Measurements from ENCODE around the gene NKAIN4. TPM values are rescaled to one million over a fixed set of nuclear protein-coding genes. Genes with fewer than 3 reads are reported as not detected.

The NKAIN4 gene
- total and polyA plus RNA-seq, 4 donors: not detected

- Histone ChIP-seq H3K27ac (ENCODE audit: low read depth in 1 of 2, low read length in 2 of 2) (no peak overlapping the region), H3K9me3 (ENCODE audit: control insufficient read depth, low read length) (no peaks in the 10 kb centered on the region), H3K4me1 (ENCODE audit: control insufficient read depth in 1 of 2, insufficient read depth in 2 of 2, low read length in 2 of 2) (no peaks in the 10 kb centered on the region), H3K27me3 (ENCODE audit: control insufficient read depth in 1 of 2, insufficient read depth in 2 of 2, low read length in 1 of 2) (no peaks in the 10 kb centered on the region), H3K36me3 (ENCODE audit: control insufficient read depth in 1 of 2, insufficient read depth in 2 of 2, low read length in 1 of 2) (no peaks in the 10 kb centered on the region), H3K4me3 (ENCODE audit: low read length in 2 of 2) (no peak overlapping the region)
- intact Hi-C loops (cut with DNase I): no loop called here
- ATAC-seq (ENCODE audit: low FRiP score): no peak
- WGBS, 2 donors: 78 to 83% methylated on average over 13 of the region's 13 CpGs
- no peak for DNase-seq
Measured at GRCh38 chr20:63218701-63219446, 35.4 kb downstream of the NKAIN4 start.

- Histone ChIP-seq H3K36me3 (ENCODE audit: control insufficient read depth in 1 of 2, insufficient read depth in 2 of 2, low read length in 1 of 2) (no peaks in the 10 kb centered on the region), H3K9me3 (ENCODE audit: control insufficient read depth, low read length) (no peaks in the 10 kb centered on the region), H3K27me3 (ENCODE audit: control insufficient read depth in 1 of 2, insufficient read depth in 2 of 2, low read length in 1 of 2) (no peaks in the 10 kb centered on the region), H3K4me3 (ENCODE audit: low read length in 2 of 2) (no peak overlapping the region), H3K4me1 (ENCODE audit: control insufficient read depth in 1 of 2, insufficient read depth in 2 of 2, low read length in 2 of 2) (no peaks in the 10 kb centered on the region), H3K27ac (ENCODE audit: low read depth in 1 of 2, low read length in 2 of 2) (no peak overlapping the region)
- ATAC-seq (ENCODE audit: low FRiP score) (no peak), DNase-seq (no peak)
- WGBS, 2 donors: 78 to 81% methylated on average over 7 of the region's 7 CpGs
- intact Hi-C loops (cut with DNase I): no loop called here
Measured at GRCh38 chr20:63217706-63218105, 36.6 kb downstream of the NKAIN4 start.

- intact Hi-C loops (cut with DNase I): no loop called here
- Histone ChIP-seq H3K36me3 (ENCODE audit: control insufficient read depth in 1 of 2, insufficient read depth in 2 of 2, low read length in 1 of 2) (peaks cover 0 to 2% of the 10 kb centered on the region in 2 donors), H3K27me3 (ENCODE audit: control insufficient read depth in 1 of 2, insufficient read depth in 2 of 2, low read length in 1 of 2) (no peaks in the 10 kb centered on the region), H3K27ac (ENCODE audit: low read depth in 1 of 2, low read length in 2 of 2) (no peak overlapping the region), H3K4me3 (ENCODE audit: low read length in 2 of 2) (peak overlapping the region in 1 of 2 donors; percentile 69), H3K9me3 (ENCODE audit: control insufficient read depth, low read length) (no peaks in the 10 kb centered on the region), H3K4me1 (ENCODE audit: control insufficient read depth in 1 of 2, insufficient read depth in 2 of 2, low read length in 2 of 2) (no peaks in the 10 kb centered on the region)
- WGBS, 2 donors: 77 to 80% methylated on average over 13 of the region's 13 CpGs
- no peak for ATAC-seq (ENCODE audit: low FRiP score)
- no peak for DNase-seq
Measured at GRCh38 chr20:63216849-63217471, 37.3 kb downstream of the NKAIN4 start.

- intact Hi-C loops (cut with DNase I): no loop called here
- no peaks in the 10 kb centered on the region for H3K9me3 ChIP-seq (ENCODE audit: control insufficient read depth, low read length)
- peak; percentile 98 for DNase-seq
- ATAC-seq (ENCODE audit: low FRiP score): peak; percentile 96
- WGBS, 2 donors: 1% methylated on average over 61 to 96 of the region's 96 CpGs
- peaks cover 0 to 2% of the 10 kb centered on the region in 2 donors for H3K36me3 ChIP-seq (ENCODE audit: control insufficient read depth in 1 of 2, insufficient read depth in 2 of 2, low read length in 1 of 2)
- no peaks in the 10 kb centered on the region for H3K4me1 ChIP-seq (ENCODE audit: control insufficient read depth in 1 of 2, insufficient read depth in 2 of 2, low read length in 2 of 2)
- H3K27ac ChIP-seq (ENCODE audit: low read depth in 1 of 2, low read length in 2 of 2): peak within 1 kb of the TSS in 1 of 2 donors; percentile 2
- H3K27me3 ChIP-seq (ENCODE audit: control insufficient read depth in 1 of 2, insufficient read depth in 2 of 2, low read length in 1 of 2): no peaks in the 10 kb centered on the region
- H3K4me3 ChIP-seq (ENCODE audit: low read length in 2 of 2): peak within 1 kb of the TSS; percentile 78 to 98
Measured at GRCh38 chr20:63216041-63216848, 38.0 kb downstream of the NKAIN4 start, which contains the start of gene YTHDF1. TSS of gene YTHDF1 (minus strand) at chr20:63216131. CDS start at chr20:63215892, 239 bp downstream.

GRCh38 chr20:63215101-63216040 lies 38.9 kb downstream of the NKAIN4 start:
- 2 to 3% methylated on average over 80 to 81 of the region's 81 CpGs for WGBS, 2 donors
- Histone ChIP-seq H3K27ac (ENCODE audit: low read depth in 1 of 2, low read length in 2 of 2) (no peak overlapping the region), H3K27me3 (ENCODE audit: control insufficient read depth in 1 of 2, insufficient read depth in 2 of 2, low read length in 1 of 2) (no peaks in the 10 kb centered on the region), H3K9me3 (ENCODE audit: control insufficient read depth, low read length) (no peaks in the 10 kb centered on the region), H3K36me3 (ENCODE audit: control insufficient read depth in 1 of 2, insufficient read depth in 2 of 2, low read length in 1 of 2) (peaks cover 0 to 2% of the 10 kb centered on the region in 2 donors), H3K4me3 (ENCODE audit: low read length in 2 of 2) (peak overlapping the region; percentile 78 to 98), H3K4me1 (ENCODE audit: control insufficient read depth in 1 of 2, insufficient read depth in 2 of 2, low read length in 2 of 2) (no peaks in the 10 kb centered on the region)
- no peak for DNase-seq
- intact Hi-C loops (cut with DNase I): no loop called here
- ATAC-seq (ENCODE audit: low FRiP score): no peak

GRCh38 chr20:63214514-63214913 lies 39.7 kb downstream of the NKAIN4 start:
- no peak for ATAC-seq (ENCODE audit: low FRiP score)
- intact Hi-C loops (cut with DNase I): no loop called here
- 78 to 85% methylated on average over 6 of the region's 6 CpGs for WGBS, 2 donors
- no peak for DNase-seq
- H3K27me3 ChIP-seq (ENCODE audit: control insufficient read depth in 1 of 2, insufficient read depth in 2 of 2, low read length in 1 of 2): no peaks in the 10 kb centered on the region
- H3K27ac ChIP-seq (ENCODE audit: low read depth in 1 of 2, low read length in 2 of 2): no peak overlapping the region
- peaks cover 0 to 2% of the 10 kb centered on the region in 2 donors for H3K36me3 ChIP-seq (ENCODE audit: control insufficient read depth in 1 of 2, insufficient read depth in 2 of 2, low read length in 1 of 2)
- no peaks in the 10 kb centered on the region for H3K9me3 ChIP-seq (ENCODE audit: control insufficient read depth, low read length)
- peak overlapping the region in 1 of 2 donors; percentile 98 for H3K4me3 ChIP-seq (ENCODE audit: low read length in 2 of 2)
- no peaks in the 10 kb centered on the region for H3K4me1 ChIP-seq (ENCODE audit: control insufficient read depth in 1 of 2, insufficient read depth in 2 of 2, low read length in 2 of 2)

- Histone ChIP-seq H3K27ac (ENCODE audit: low read depth in 1 of 2, low read length in 2 of 2) (no peak overlapping the region), H3K4me1 (ENCODE audit: control insufficient read depth in 1 of 2, insufficient read depth in 2 of 2, low read length in 2 of 2) (no peaks in the 10 kb centered on the region), H3K4me3 (ENCODE audit: low read length in 2 of 2) (no peak overlapping the region), H3K36me3 (ENCODE audit: control insufficient read depth in 1 of 2, insufficient read depth in 2 of 2, low read length in 1 of 2) (peaks cover 0 to 2% of the 10 kb centered on the region in 2 donors), H3K9me3 (ENCODE audit: control insufficient read depth, low read length) (no peaks in the 10 kb centered on the region), H3K27me3 (ENCODE audit: control insufficient read depth in 1 of 2, insufficient read depth in 2 of 2, low read length in 1 of 2) (no peaks in the 10 kb centered on the region)
- ATAC-seq (ENCODE audit: low FRiP score): no peak
- no peak for DNase-seq
- intact Hi-C loops (cut with DNase I): no loop called here
- 86 to 87% methylated on average over 5 of the region's 5 CpGs for WGBS, 2 donors
Measured at GRCh38 chr20:63212792-63213191, 41.5 kb downstream of the NKAIN4 start.

GRCh38 chr20:63212393-63212730 lies 41.9 kb downstream of the NKAIN4 start:
- ATAC-seq (ENCODE audit: low FRiP score) (no peak), DNase-seq (no peak)
- intact Hi-C loops (cut with DNase I): no loop called here
- no peaks in the 10 kb centered on the region for H3K27me3 ChIP-seq (ENCODE audit: control insufficient read depth in 1 of 2, insufficient read depth in 2 of 2, low read length in 1 of 2)
- H3K27ac ChIP-seq (ENCODE audit: low read depth in 1 of 2, low read length in 2 of 2): no peak overlapping the region
- no peaks in the 10 kb centered on the region for H3K9me3 ChIP-seq (ENCODE audit: control insufficient read depth, low read length)
- peaks cover 0 to 2% of the 10 kb centered on the region in 2 donors for H3K36me3 ChIP-seq (ENCODE audit: control insufficient read depth in 1 of 2, insufficient read depth in 2 of 2, low read length in 1 of 2)
- H3K4me1 ChIP-seq (ENCODE audit: control insufficient read depth in 1 of 2, insufficient read depth in 2 of 2, low read length in 2 of 2): no peaks in the 10 kb centered on the region
- no peak overlapping the region for H3K4me3 ChIP-seq (ENCODE audit: low read length in 2 of 2)
- 69% methylated on average over 5 of the region's 5 CpGs for WGBS, 2 donors

All from aorta (tissue), 5 donors.